NK-92 (cell line): ENCODE data around the gene LMF2.

Source experiments
- DNase-seq: peaks from one replicate; lab custom pipeline; 2025; ENCODE audit not compliant: unreplicated experiment; lab: John Stamatoyannopoulos, UW

Gene LMF2

DNA sequence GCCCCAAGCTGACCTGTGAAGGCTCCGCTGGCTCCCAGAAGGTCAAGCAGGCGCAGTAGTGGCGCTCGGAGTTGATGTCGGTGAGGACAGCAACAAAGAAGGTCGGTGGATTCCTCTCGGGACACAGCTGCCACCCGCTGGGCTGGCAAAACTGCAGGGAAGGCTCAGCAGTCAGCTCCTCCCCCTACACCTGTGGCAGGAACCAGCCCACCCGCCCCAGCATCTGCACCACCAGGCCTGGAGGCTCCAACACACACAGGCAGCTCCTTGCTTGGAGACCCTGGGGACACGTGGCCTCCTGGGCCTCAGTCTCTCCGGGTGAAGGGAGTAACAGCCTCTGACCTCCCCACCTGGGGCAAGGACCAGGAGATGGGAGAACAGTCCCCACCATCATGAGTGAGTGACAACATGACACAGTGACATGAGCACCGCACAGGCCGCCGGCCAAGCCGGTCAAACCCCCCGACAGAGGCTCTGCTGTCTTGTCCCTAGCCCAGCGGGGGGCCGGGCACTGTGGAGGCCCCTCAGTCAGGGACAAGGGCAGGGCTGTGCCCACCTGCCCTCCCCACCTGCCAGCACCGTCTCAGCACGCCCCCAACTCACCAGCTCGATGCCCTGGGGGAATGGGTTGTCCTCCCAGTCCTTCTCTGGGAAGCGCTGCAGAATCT lies 39.6 kb downstream of the LMF2 start:
- no peak for DNase-seq

DNA sequence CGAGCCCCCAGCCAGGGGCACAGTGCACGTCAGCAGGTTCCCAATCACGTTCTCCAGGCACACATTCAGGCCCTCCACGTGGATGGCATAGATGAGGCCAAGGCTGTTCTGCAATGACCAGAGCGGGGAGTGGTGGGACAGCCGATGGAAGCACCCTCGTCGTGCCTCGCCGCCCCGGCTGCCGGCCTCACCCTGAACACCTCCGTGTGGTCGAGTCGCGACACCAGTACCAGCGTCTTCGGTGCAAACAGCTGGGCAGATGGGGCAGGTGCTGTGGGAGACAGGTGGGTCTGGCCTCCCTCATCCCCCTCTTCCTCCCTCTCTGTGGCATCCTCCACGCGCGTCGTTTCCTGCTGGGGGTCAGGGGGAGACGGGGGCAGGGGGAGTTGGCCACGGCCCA lies 40.2 kb downstream of the LMF2 start:
- DNase-seq, result no peak

- no peak for DNase-seq
Observed at GRCh38 chr22:50465066-50465930, 42.2 kb downstream of the LMF2 start.

- no peak for DNase-seq
Observed at GRCh38 chr22:50464451-50464850, 43.1 kb downstream of the LMF2 start.

GRCh38 chr22:50463188-50463900 lies 44.2 kb downstream of the LMF2 start:
- no peak for DNase-seq

GRCh38 chr22:50461979-50462540 lies 45.4 kb downstream of the LMF2 start:
- no peak for DNase-seq

GRCh38 chr22:50461536-50461935 lies 46.0 kb downstream of the LMF2 start:
- no peak for DNase-seq

DNA sequence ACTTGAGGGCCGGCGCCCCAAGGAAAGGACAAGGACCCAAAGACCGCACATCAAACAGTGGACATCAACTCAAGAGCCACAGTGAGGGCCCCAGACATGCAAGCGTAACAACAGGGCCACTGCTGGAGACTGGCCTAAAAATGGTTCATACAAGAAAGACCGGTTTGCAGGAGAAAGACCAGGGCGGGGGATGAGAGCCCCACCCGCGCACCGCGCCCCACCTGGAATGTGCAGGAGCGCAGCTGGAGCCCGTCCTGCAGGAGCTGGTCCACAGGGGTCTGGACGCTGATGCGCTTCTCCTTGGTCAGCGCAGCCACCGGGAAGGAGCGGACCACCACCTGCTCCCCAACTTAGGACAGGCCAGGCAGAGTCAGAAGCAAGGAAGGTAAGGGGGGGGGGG lies 46.6 kb downstream of the LMF2 start:
- DNase-seq, result no peak

GRCh38 chr22:50459496-50460140 lies 47.9 kb downstream of the LMF2 start:
- no peak for DNase-seq

- DNase-seq, result no peak
Observed at GRCh38 chr22:50459016-50459415, 48.5 kb downstream of the LMF2 start.

GRCh38 chr22:50456466-50457234 lies 50.9 kb downstream of the LMF2 start:
- DNase-seq, result no peak

DNA sequence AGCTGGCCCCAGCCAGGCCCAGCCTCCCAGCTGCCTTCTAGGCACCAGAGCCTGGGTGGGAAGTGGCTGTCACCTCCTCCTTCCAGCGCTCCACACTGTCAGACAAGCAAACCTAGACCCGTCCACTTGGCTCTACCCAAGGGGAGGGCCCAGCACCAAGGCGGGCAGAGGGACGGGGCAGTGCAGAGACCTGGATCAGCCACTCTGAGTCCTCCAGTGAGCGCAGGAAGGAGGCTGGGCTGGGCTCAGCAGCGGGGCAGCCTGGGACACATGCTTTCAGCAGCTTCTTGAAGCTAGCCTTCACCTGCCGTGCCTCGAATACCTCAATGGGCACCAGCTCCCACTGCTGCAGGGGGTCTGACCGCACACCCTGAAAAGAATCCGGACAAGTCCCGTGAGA lies 51.5 kb downstream of the LMF2 start:
- DNase-seq, result no peak

GRCh38 chr22:50455201-50455600 lies 52.3 kb downstream of the LMF2 start:
- no peak for DNase-seq

GRCh38 chr22:50454556-50455075 lies 52.9 kb downstream of the LMF2 start:
- DNase-seq, result no peak
